Stimulated activated CD8-positive, alpha-beta memory T cell treated with anti-CD3 and anti-CD28 coated beads, Interleukin-4, amount 100 ng/mL, for 48 hours (primary cell): Measurements from ENCODE around the gene CDKAL1.

Experiments used
- DNase-seq: peaks from one replicate; pipeline ENCODE4 v3.0.0-alpha.2; 2020

CDKAL1 gene

DNA sequence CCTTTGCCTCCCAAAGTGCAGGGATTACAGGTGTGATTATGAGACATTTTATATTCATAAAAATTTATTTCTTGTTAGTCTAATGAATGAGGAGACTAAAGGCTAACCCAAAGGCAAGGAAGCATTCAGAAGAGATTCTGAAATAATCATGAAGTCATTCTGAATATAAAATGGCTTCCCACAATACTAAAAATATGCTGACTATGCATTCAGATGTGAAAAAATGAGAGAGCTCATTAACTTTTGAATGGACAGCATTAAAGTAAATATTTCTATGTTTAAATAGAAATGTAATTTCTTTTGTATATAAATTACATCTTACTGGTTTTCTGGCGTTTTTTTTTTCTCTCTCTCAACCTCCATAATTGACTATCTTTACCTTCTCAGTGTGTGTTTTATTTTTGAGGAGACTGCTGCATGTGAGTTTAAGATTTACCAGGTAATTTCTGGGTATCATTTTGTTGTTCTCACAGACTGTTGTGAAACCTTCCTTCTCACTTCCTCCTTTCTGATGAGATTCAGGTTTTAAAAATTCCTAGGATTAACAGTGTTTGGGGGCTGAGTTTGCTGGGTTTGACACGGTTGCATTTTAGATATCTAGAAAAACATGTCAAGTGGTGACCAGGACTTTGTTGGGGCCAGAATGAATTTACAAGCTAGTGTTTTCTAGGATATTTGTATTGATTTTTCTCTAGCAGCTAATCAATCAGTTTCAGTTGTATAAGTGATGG lies 316.6 kb downstream of the CDKAL1 start:
- no peak for DNase-seq

GRCh38 chr6:20851795-20852194 lies 317.5 kb downstream of the CDKAL1 start:
- no peak for DNase-seq

GRCh38 chr6:20853828-20854227 lies 319.6 kb downstream of the CDKAL1 start:
- DNase-seq: no peak

- no peak for DNase-seq
These were observed 322.5 kb downstream of the CDKAL1 start for GRCh38 chr6:20856681-20857288.

DNA sequence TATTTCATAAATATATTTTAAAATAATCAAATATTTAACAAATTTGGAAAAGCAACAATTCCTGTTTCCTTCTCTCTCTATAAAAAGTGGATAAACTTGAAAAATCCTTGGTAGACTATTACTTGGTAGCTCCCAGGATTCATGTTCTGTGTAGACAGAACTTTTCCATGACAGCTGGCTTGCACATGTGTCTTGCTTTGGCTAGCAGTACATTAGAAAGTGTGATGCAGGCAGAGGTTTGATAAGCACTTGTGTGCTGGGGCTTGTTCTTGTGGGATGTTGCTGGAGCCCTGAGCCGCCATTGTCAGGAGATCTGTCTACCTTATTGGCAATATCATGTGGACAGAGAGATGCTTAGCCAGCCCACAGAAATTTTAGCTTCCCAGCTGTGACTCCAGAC lies 327.2 kb downstream of the CDKAL1 start:
- no peak for DNase-seq

GRCh38 chr6:20866036-20866435 lies 331.8 kb downstream of the CDKAL1 start:
- DNase-seq: no peak

DNA sequence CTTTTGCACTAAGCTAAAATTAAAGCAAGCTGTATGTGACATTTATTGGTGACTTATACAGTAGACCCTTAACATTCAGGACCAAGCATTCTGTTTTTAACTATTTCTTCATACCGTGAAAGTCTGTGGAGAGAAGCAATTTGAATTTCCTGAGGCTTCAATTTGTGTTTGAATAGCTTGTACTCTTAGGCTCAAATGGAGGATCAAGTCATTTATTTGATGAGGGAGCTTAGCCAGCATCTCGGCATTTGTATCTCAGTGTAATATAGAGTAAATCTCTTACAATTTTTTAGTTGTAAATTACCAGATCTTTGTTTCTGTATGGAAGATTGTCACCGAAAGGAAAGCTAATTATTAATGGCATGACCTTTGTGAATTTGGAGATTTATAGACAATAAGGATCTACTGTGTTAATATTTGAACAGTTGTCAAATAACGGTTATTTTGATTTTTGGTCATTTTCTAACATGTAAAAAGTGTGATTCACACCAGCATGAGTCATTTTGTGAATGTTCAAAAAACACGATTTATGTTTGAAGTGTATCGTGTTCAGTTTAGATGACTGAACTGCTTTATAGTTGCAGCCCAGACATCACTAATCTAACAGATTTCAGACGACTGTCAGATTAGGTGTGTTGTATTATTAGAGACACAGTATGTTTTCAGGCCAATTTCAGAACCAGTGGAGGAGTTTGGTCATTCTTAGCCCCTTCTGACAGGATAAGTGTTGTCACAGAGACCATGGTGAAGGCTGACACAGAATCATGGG lies 332.9 kb downstream of the CDKAL1 start:
- no peak for DNase-seq

- no peak for DNase-seq
These were observed 334.3 kb downstream of the CDKAL1 start for GRCh38 chr6:20868397-20869096.

GRCh38 chr6:20870021-20870420 lies 335.8 kb downstream of the CDKAL1 start:
- DNase-seq: no peak

GRCh38 chr6:20870493-20870892 lies 336.2 kb downstream of the CDKAL1 start:
- DNase-seq: no peak

- DNase-seq: no peak
These were observed 339.4 kb downstream of the CDKAL1 start for GRCh38 chr6:20873425-20874190.

DNA sequence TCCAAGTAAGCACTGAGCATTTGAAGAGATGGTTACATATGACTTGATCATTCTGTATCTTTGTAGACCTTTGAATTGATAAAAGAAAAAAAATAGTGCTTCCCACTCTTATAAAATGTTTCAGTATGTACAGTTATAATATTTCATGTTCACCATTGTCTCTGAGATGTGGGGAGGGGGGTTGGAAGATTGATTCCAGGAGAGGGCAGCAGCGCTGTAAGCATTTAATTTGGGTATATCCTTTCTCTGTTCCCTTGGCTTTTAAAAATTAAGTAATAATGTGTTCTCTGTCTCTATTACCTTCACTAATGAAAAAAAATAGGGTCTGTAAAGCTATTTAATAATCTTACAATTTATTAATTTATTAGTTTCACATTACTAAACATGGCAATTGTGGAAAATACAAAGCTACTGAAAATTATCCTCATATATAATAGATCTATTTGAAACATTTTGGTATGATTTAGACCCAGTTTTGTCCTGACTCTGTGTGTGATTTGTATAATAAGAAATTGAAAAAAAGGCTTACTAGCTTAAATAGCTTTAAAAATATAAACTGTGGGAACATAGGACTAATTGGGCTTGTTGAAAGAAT lies 341.2 kb downstream of the CDKAL1 start:
- no peak for DNase-seq

- no peak for DNase-seq
These were observed 341.8 kb downstream of the CDKAL1 start for GRCh38 chr6:20876036-20876435.

DNA sequence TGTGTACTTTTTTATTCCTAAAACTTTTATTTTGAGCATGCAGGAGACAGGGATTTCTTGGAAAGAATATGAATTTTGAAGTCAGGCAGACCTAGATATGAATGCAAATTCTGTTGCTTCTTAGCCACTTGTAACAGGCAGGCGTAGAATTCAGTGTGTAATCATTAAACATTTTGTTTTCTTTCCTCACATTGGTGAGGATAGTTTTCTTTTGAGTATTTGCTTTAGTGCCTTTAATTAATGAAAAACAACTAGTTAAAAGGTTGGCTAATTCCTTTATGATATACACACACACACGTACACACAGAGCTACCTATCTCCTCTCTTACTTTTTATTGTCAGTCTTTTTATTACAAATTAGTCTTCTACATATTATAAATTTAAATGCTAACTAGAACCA lies 342.3 kb downstream of the CDKAL1 start:
- no peak for DNase-seq

DNA sequence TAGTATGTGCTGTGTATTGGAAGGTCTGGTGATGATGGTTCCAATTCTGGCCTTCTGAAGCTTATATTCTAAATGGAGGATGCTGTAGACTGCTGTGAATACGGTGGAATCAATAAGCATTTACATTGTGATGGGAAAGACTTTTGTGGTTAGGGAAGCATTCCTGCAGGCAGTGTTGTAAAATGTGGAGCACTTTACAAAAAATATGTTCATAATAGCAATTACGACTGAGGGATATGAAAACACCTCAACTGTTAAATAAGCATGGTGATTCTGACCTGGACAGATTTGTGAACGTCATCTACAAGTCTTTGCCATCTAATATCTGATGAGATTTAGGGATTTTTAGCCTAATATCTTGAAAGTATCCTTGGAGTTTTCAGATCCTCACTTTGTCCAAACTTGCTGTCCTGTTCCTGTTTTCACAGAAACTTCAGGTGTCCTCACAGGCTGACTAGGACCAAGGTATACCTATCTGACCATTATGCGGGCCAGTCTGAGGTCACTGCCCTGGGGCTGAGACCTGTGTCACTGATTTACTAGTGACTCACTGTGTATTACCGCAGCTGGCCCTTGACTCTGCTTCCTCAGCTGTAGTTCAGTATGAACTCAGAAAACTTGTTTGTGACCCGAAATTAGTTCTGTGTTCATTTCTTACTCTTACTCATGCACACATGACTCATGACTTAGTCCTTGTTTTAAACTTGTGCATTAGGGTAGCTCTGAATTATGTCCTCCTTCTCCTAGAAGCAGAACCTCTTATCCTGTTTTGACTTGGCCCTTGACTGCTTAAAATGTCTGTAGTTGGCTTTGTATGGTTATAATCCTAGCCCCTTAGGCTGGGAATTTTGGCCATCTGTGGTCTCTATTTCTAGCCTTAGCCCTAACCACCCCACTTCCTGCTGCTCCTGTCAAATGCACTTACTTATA lies 343.0 kb downstream of the CDKAL1 start:
- peak; percentile 44 for DNase-seq

GRCh38 chr6:20879121-20879520 lies 344.9 kb downstream of the CDKAL1 start:
- no peak for DNase-seq

- DNase-seq: no peak
These were observed 345.3 kb downstream of the CDKAL1 start for GRCh38 chr6:20879526-20879925.

DNA sequence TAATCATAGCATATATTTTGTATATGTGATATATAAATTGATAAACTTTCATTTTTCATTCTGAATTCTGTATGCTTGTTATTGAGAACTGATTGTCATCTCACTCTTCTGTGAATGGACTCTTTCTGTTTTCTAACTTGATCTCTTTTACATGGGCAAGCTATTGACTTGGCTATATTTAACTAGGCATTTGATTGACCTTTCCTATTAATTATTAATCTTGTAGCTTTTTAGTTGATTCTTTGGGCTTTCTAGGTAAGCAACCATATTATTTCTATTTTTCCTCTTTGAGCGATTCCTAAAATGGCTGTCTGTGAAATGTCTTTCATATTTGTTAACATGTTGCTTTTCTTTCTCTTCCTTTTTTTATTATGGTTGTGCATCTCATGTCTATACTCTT lies 347.1 kb downstream of the CDKAL1 start:
- no peak for DNase-seq

- no peak for DNase-seq
These were observed 347.8 kb downstream of the CDKAL1 start for GRCh38 chr6:20882014-20882413.

- no peak for DNase-seq
These were observed 350.8 kb downstream of the CDKAL1 start for GRCh38 chr6:20885076-20885475.

GRCh38 chr6:20891161-20891560 lies 356.9 kb downstream of the CDKAL1 start:
- DNase-seq: no peak
